HCT116 (cell line): ENCODE measurements around the gene KIAA1671. TPM values are rescaled to one million over a fixed set of nuclear protein-coding genes. Genes with fewer than 3 reads are reported as not detected.

ENCODE experiments used
- ATAC-seq: fragments of 200-7000 bp; cut with Tn5 transposase; 2 replicates; pipeline ENCODE4 v1.9.1; 2020; ENCODE audit warnings: mild to moderate bottlenecking, moderate library complexity
- BruUV-seq: library from RNA; stranded (reverse); fragments of 400-500 nt; replicated peaks from 2 replicates; lab custom pipeline; 2021; lab: Mats Ljungman, UMichigan
- CTCF ChIA-PET: fragments of 300-600 bp; sonication (Branson Sonifier 250); formaldehyde crosslinking; loops from one replicate; lab custom pipeline; 2021; ENCODE audit warnings: antibody characterized with exemption; lab: Charles Lee
- POLR2A ChIA-PET: fragments of 300-600, 350-600 bp; sonication (Branson Sonifier 250); formaldehyde crosslinking; loops from one replicate; lab custom pipeline; 2021; ENCODE audit warnings: antibody characterized with exemption; lab: Charles Lee
- RAD21 ChIA-PET, 2 experiments: fragments of 300-600 bp; sonication (Branson Sonifier 250); formaldehyde crosslinking; loops; one replicate each; lab custom pipeline; 2023; ENCODE audit warnings: low total read pairs in 2 of 2; ENCODE audit not compliant: uncharacterized antibody in 2 of 2, unreplicated experiment in 2 of 2, low non-redundant PET in 1 of 2; lab: Charles Lee
- DNase-seq: peaks from one replicate; pipeline ENCODE4 v3.0.0-alpha.2; 2010; ENCODE audit warnings: low read depth, low spot score
- H2AFZ ChIP-seq: fragments of 200-600 bp; shearing (Covaris generic), sonication (generic); 2 replicates; pipeline ENCODE4 v1.6.1; 2017; ENCODE audit warnings: low read depth, mixed run types, mixed read lengths, antibody characterized with exemption, low read length; ENCODE audit not compliant: poor library complexity, severe bottlenecking
- H3K27ac ChIP-seq: 2 replicates; pipeline ENCODE4 v1.5.1; 2012; ENCODE audit warnings: low read depth, low read length
- H3K27me3 ChIP-seq: fragments of 200-600 bp; sonication (generic); 2 replicates; pipeline ENCODE4 v1.6.1; 2016; ENCODE audit warnings: mixed run types, low read length, mixed read lengths; ENCODE audit not compliant: insufficient read depth
- H3K36me3 ChIP-seq, 2 experiments: fragments of 200-500 bp in 1 of 2; fragments of 200-600 bp in 1 of 2; sonication (Bioruptor generic) in 1 of 2; sonication (generic) in 1 of 2; 2 replicates each; pipeline versions ENCODE4 v1.5.1 to v1.6.1; 2014 to 2016; ENCODE audit warnings: low read length in 2 of 2, inconsistent platforms in 1 of 2, mixed read lengths in 1 of 2, mixed run types in 1 of 2; ENCODE audit not compliant: insufficient read depth in 2 of 2, control insufficient read depth in 1 of 2
- H3K4me1 ChIP-seq, 2 experiments: fragments of 200-600 bp in 1 of 2; sonication (generic) in 1 of 2; 2 replicates each; pipeline versions ENCODE4 v1.5.1 to v1.6.1; 2012 to 2017; ENCODE audit warnings: low read length in 2 of 2, inconsistent platforms in 1 of 2, mild to moderate bottlenecking in 1 of 2, mixed read lengths in 1 of 2, mixed run types in 1 of 2, moderate library complexity in 1 of 2; ENCODE audit not compliant: insufficient read depth in 2 of 2, control insufficient read depth in 1 of 2
- H3K4me2 ChIP-seq: fragments of 200-600 bp; sonication (generic); 2 replicates; pipeline ENCODE4 v1.6.1; 2017; ENCODE audit warnings: mixed run types, low read length, mixed read lengths
- H3K4me3 ChIP-seq, 2 experiments: fragments of 200-600 bp in 1 of 2; sonication (generic) in 1 of 2; replicated peaks in 1 of 2; 2 replicates each; pipeline ENCODE4 v1.5.1; 2011 to 2016; ENCODE audit warnings: low read length in 2 of 2, control low read depth in 1 of 2, low read depth in 1 of 2, mild to moderate bottlenecking in 1 of 2, mixed read lengths in 1 of 2, mixed run types in 1 of 2
- H3K79me2 ChIP-seq: fragments of 200-600 bp; sonication (generic); 2 replicates; pipeline ENCODE4 v1.6.1; 2017; ENCODE audit warnings: mild to moderate bottlenecking, mixed run types, low read length, moderate library complexity, mixed read lengths; ENCODE audit not compliant: insufficient read depth
- H3K9ac ChIP-seq: fragments of 200-600 bp; sonication (generic); 2 replicates; pipeline ENCODE4 v1.6.1; 2016; ENCODE audit warnings: low read length, mixed read lengths
- H3K9me2 ChIP-seq: fragments of 200-600 bp; sonication (generic), shearing (Covaris generic); 2 replicates; pipeline ENCODE4 v1.6.1; 2017; ENCODE audit warnings: mixed run types, mild to moderate bottlenecking, moderate library complexity; ENCODE audit not compliant: insufficient read depth
- H3K9me3 ChIP-seq, 2 experiments: fragments of 200-500 bp in 1 of 2; fragments of 200-600 bp in 1 of 2; sonication (Bioruptor generic) in 1 of 2; sonication (generic) in 1 of 2; 2 replicates each; pipeline ENCODE4 v1.6.1; 2014 to 2017; ENCODE audit warnings: low read length in 2 of 2, mixed read lengths in 2 of 2, inconsistent platforms in 1 of 2, low read depth in 1 of 2, mild to moderate bottlenecking in 1 of 2, mixed run types in 1 of 2, moderate library complexity in 1 of 2; ENCODE audit not compliant: control insufficient read depth in 1 of 2, insufficient read depth in 1 of 2
- H4K20me1 ChIP-seq: fragments of 200-600 bp; sonication (generic), shearing (Covaris generic); 2 replicates; pipeline ENCODE4 v1.6.1; 2017; ENCODE audit warnings: mixed run types, mild to moderate bottlenecking, moderate library complexity; ENCODE audit not compliant: insufficient read depth
- CBX3 ChIP-seq: IDR thresholded peaks from 2 replicates; pipeline ENCODE4 v1.6.1; 2012; ENCODE audit warnings: low read depth
- CEBPB ChIP-seq: IDR thresholded peaks from 2 replicates; pipeline ENCODE4 v1.6.1; 2012; ENCODE audit warnings: low read depth
- ELF1 ChIP-seq: IDR thresholded peaks from 2 replicates; pipeline ENCODE4 v1.6.1; 2012; ENCODE audit warnings: low read depth, borderline replicate concordance
- EZH2 ChIP-seq: fragments of 200-600 bp; sonication (generic); IDR thresholded peaks from 2 replicates; pipeline ENCODE4 v1.6.1; 2017; ENCODE audit warnings: antibody characterized with exemption, mixed run types
- EZH2phosphoT487 ChIP-seq: fragments of 200-600 bp; IDR thresholded peaks from 2 replicates; pipeline ENCODE4 v1.6.1; 2018; ENCODE audit warnings: antibody characterized with exemption, borderline replicate concordance
- JUND ChIP-seq: IDR thresholded peaks from 2 replicates; pipeline ENCODE4 v1.6.1; 2012
- POLR2A ChIP-seq: IDR thresholded peaks from 2 replicates; pipeline ENCODE4 v1.7.0; 2011; ENCODE audit warnings: borderline replicate concordance; ENCODE audit not compliant: insufficient read depth, insufficient read length; ENCODE audit errors: extremely low read depth
- POLR2AphosphoS5 ChIP-seq: IDR thresholded peaks from 2 replicates; pipeline ENCODE4 v1.6.1; 2011; ENCODE audit warnings: mild to moderate bottlenecking, low read depth, low read length, moderate library complexity
- RAD21 ChIP-seq: IDR thresholded peaks from 2 replicates; pipeline ENCODE4 v1.6.1; 2012; ENCODE audit warnings: low read depth, mild to moderate bottlenecking
- REST ChIP-seq: IDR thresholded peaks from 2 replicates; pipeline ENCODE4 v1.6.1; 2012; ENCODE audit warnings: low read depth
- SIN3A ChIP-seq: IDR thresholded peaks from 2 replicates; pipeline ENCODE4 v1.6.1; 2012; ENCODE audit warnings: low read depth
- SP1 ChIP-seq: IDR thresholded peaks from 2 replicates; pipeline ENCODE4 v1.6.1; 2012; ENCODE audit warnings: low read depth
- YY1 ChIP-seq: IDR thresholded peaks from 2 replicates; pipeline ENCODE4 v1.6.1; 2011; ENCODE audit warnings: low read length, low read depth, moderate library complexity, mild to moderate bottlenecking; ENCODE audit not compliant: insufficient replicate concordance; ENCODE audit errors: extremely low read depth
- ZFX ChIP-seq: fragments of 450-650 bp; IDR thresholded peaks from 2 replicates; pipeline ENCODE4 v1.6.1; 2017
- ZNF274 ChIP-seq: fragments of 200-500 bp; sonication (Bioruptor generic); IDR thresholded peaks from 2 replicates; pipeline ENCODE4 v1.6.1; 2014; ENCODE audit warnings: mild to moderate bottlenecking, low read depth, low read length, inconsistent platforms
- intact Hi-C: fragments of 100-400 bp; cut with micrococcal nuclease; formaldehyde crosslinking; loops from 2 replicates; pipeline ENCODE4 v1.10.0; 2022
- total RNA-seq: library from RNA; stranded (reverse); gene quantifications from one replicate; pipeline ENCODE4 v1.2.1, GENCODE V29; 2021; ENCODE audit not compliant: unreplicated experiment
- TF ChIP-seq, protein P1 (sequence below): IDR thresholded peaks from 2 replicates; pipeline ENCODE4 v1.6.1; 2011; ENCODE audit warnings: mild to moderate bottlenecking, low read length, moderate library complexity; ENCODE audit not compliant: insufficient replicate concordance; ENCODE audit errors: extremely low read depth
- TF ChIP-seq, protein P2 (sequence below), 3 experiments: fragments of 200-600 bp in 1 of 3; sonication (generic) in 1 of 3; IDR thresholded peaks in 2 of 3; conservative IDR thresholded peaks in 1 of 3; 2 replicates each; pipeline ENCODE4 v1.5.1; 2012 to 2017; ENCODE audit warnings: low read depth in 2 of 3, low read length in 2 of 3, antibody characterized with exemption in 1 of 3, borderline replicate concordance in 1 of 3, control low read depth in 1 of 3, mild to moderate bottlenecking in 1 of 3, mixed read lengths in 1 of 3, mixed run types in 1 of 3, moderate library complexity in 1 of 3; ENCODE audit not compliant: insufficient read depth in 1 of 3
- TF ChIP-seq, protein P3 (sequence below): IDR thresholded peaks from 2 replicates; pipeline ENCODE4 v1.6.1; 2012

Gene KIAA1671
- total RNA-seq, 1 experiment from 2014 or later = 36.8 TPM

DNA sequence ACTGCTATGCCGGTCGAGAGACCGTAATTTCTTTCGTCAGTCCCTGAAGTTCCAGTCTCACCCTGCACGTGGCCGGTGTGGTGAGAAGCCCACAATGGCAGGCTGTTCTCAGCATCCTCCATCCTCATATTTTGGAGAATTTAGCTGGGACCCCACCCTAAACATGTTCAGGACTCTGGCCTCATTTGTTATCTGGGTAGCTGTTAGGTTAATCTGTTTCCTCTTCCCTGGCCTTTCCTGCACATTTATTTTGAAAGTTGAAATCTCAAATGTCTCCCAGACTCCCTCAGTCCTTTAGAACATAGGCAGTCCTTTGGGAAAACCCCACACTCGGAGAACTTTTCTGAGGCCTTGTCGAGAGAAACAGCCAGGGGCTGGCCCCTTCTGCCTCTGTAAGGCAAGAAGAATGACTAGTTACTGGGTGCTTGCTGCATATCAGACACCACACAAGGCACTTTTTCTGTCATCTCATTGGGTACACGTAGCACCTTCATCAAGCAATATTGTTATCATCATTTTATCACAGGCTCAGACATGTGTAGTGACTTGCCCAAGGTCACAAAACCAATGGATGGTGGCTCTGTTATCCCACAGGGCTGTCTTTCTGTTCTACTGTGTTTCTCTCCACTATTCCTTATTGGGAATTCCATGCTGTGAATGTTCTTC is 137.8 kb downstream of the KIAA1671 start:
- ChIA-PET CTCF (interaction anchor here (0.9 kb wide), 1 partner anchor 9 kb away, joined by 3 read pairs; no protein-coding TSS in a partner anchor), RAD21 (no interaction called here), POLR2A (no interaction called here)
- BruUV-seq = no TSS peak
- Histone ChIP-seq H3K27ac (no peak overlapping the region), H3K4me3 (no peak overlapping the region), H3K9me3 (no peaks in the 10 kb centered on the region), H3K36me3 (no peaks in the 10 kb centered on the region), H3K9me2 (no peaks in the 10 kb centered on the region), H4K20me1 (no peaks in the 10 kb centered on the region), H3K4me2 (no peak overlapping the region), H2AFZ (no peak overlapping the region), H3K9ac (no peak overlapping the region), H3K79me2 (no peaks in the 10 kb centered on the region), H3K27me3 (no peaks in the 10 kb centered on the region), H3K4me1 (no peaks in the 10 kb centered on the region)
- intact Hi-C loops = no loop called here
- DNase-seq (no peak), ATAC-seq (no peak)
- no peak for TF ChIP-seq CEBPB
- TF ChIP-seq SIN3A = no peak
- TF ChIP-seq EZH2phosphoT487 = no peak
- TF ChIP-seq SP1 = no peak
- TF ChIP-seq, protein P1, sequence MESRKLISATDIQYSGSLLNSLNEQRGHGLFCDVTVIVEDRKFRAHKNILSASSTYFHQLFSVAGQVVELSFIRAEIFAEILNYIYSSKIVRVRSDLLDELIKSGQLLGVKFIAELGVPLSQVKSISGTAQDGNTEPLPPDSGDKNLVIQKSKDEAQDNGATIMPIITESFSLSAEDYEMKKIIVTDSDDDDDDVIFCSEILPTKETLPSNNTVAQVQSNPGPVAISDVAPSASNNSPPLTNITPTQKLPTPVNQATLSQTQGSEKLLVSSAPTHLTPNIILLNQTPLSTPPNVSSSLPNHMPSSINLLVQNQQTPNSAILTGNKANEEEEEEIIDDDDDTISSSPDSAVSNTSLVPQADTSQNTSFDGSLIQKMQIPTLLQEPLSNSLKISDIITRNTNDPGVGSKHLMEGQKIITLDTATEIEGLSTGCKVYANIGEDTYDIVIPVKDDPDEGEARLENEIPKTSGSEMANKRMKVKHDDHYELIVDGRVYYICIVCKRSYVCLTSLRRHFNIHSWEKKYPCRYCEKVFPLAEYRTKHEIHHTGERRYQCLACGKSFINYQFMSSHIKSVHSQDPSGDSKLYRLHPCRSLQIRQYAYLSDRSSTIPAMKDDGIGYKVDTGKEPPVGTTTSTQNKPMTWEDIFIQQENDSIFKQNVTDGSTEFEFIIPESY = no peak
- no peak for TF ChIP-seq ZFX
- TF ChIP-seq POLR2A = no peak
- TF ChIP-seq EZH2 = no peak
- no peak for TF ChIP-seq JUND
- TF ChIP-seq, protein P2, sequence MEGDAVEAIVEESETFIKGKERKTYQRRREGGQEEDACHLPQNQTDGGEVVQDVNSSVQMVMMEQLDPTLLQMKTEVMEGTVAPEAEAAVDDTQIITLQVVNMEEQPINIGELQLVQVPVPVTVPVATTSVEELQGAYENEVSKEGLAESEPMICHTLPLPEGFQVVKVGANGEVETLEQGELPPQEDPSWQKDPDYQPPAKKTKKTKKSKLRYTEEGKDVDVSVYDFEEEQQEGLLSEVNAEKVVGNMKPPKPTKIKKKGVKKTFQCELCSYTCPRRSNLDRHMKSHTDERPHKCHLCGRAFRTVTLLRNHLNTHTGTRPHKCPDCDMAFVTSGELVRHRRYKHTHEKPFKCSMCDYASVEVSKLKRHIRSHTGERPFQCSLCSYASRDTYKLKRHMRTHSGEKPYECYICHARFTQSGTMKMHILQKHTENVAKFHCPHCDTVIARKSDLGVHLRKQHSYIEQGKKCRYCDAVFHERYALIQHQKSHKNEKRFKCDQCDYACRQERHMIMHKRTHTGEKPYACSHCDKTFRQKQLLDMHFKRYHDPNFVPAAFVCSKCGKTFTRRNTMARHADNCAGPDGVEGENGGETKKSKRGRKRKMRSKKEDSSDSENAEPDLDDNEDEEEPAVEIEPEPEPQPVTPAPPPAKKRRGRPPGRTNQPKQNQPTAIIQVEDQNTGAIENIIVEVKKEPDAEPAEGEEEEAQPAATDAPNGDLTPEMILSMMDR (IDR thresholded peaks at IDR 0.05 in 2 of 3, conservative IDR thresholded peaks at IDR 0.05 in 1 of 3; ENCODE audit: borderline replicate concordance in 1 of 3, insufficient read depth in 1 of 3, low read depth in 2 of 3, low read length in 2 of 3) = no peak
- TF ChIP-seq, protein P3, sequence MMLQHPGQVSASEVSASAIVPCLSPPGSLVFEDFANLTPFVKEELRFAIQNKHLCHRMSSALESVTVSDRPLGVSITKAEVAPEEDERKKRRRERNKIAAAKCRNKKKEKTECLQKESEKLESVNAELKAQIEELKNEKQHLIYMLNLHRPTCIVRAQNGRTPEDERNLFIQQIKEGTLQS = no peak
- no peak for TF ChIP-seq ZNF274
- no peak for TF ChIP-seq REST
- no peak for TF ChIP-seq CBX3
- TF ChIP-seq ELF1 = no peak
- TF ChIP-seq RAD21 = no peak
- TF ChIP-seq POLR2AphosphoS5 = no peak
- TF ChIP-seq YY1 = no peak
